ENCODE data around the gene NT5M.

GRCh38 chr17:17322516-17323510 is 19.6 kb downstream of the NT5M start:
- TF ChIP-seq EZH2 (IDR thresholded peaks at IDR 0.05; ENCODE audit: low read length, missing control alignments) (no peak), CTCF (conservative IDR thresholded peaks at IDR 0.05 in 1 of 2, IDR thresholded peaks at IDR 0.05 in 1 of 2; ENCODE audit: low read depth in 1 of 2, low read length in 2 of 2) (no peak)
